ENCODE results near the gene ARHGAP45.
"Not testable (repeated sequence)": the region's sequence is repeated elsewhere in the genome, so short reads cannot be mapped to it uniquely, and the experiment has no call there.

The ARHGAP45 gene

GRCh38 chr19:1118999-1119398, 52.0 kb downstream of the ARHGAP45 start:
- no peak for DNase-seq (ENCODE audit: low spot score)

- no peak for DNase-seq (ENCODE audit: low spot score)
Observed at GRCh38 chr19:1119475-1120217, 52.7 kb downstream of the ARHGAP45 start.

- DNase-seq (ENCODE audit: low spot score) = no peak
Observed at GRCh38 chr19:1121395-1121794, 54.4 kb downstream of the ARHGAP45 start.

- DNase-seq (ENCODE audit: low spot score) = no peak
Observed at GRCh38 chr19:1122021-1122971, 55.3 kb downstream of the ARHGAP45 start.

- no peak for DNase-seq (ENCODE audit: low spot score)
Observed at GRCh38 chr19:1122972-1123363, 56.0 kb downstream of the ARHGAP45 start.

- no peak for DNase-seq (ENCODE audit: low spot score)
Observed at GRCh38 chr19:1123381-1123780, 56.4 kb downstream of the ARHGAP45 start.

- DNase-seq (ENCODE audit: low spot score) = no peak
Observed at GRCh38 chr19:1123885-1124677, 57.1 kb downstream of the ARHGAP45 start.

- DNase-seq (ENCODE audit: low spot score) = no peak
Observed at GRCh38 chr19:1125601-1126467, 58.9 kb downstream of the ARHGAP45 start.

- DNase-seq (ENCODE audit: low spot score) = no peak
Observed at GRCh38 chr19:1126984-1127760, 60.2 kb downstream of the ARHGAP45 start.

GRCh38 chr19:1128106-1128505, 61.1 kb downstream of the ARHGAP45 start:
- DNase-seq (ENCODE audit: low spot score) = no peak

GRCh38 chr19:1129084-1129483, 62.1 kb downstream of the ARHGAP45 start:
- not testable (repeated sequence) for DNase-seq (ENCODE audit: low spot score)

- no peak for DNase-seq (ENCODE audit: low spot score)
Observed at GRCh38 chr19:1129535-1129934, 62.6 kb downstream of the ARHGAP45 start.

- no peak for DNase-seq (ENCODE audit: low spot score)
Observed at GRCh38 chr19:1130771-1131717, 64.1 kb downstream of the ARHGAP45 start.

GRCh38 chr19:1131718-1132551, 65.0 kb downstream of the ARHGAP45 start:
- DNase-seq (ENCODE audit: low spot score) = peak; percentile 37

- no peak for DNase-seq (ENCODE audit: low spot score)
Observed at GRCh38 chr19:1132552-1133383, 65.8 kb downstream of the ARHGAP45 start.

GRCh38 chr19:1133471-1133929, 66.5 kb downstream of the ARHGAP45 start:
- no peak for DNase-seq (ENCODE audit: low spot score)

- no peak for DNase-seq (ENCODE audit: low spot score)
Observed at GRCh38 chr19:1134431-1134830, 67.5 kb downstream of the ARHGAP45 start.

Data from pons (tissue), 1 donor.